ENCODE results near the gene TGFBR1. TPM values are rescaled to one million over a fixed set of nuclear protein-coding genes. Genes with fewer than 3 reads are reported as not detected.

TGFBR1 gene
- total and polyA plus RNA-seq, 2 donors (not counting 1 experiment from before 2014, with no cell fraction given), result 78.5 to 79.1 TPM

- DNase-seq (ENCODE audit: low read depth in 2 of 2), result no peak
Observed at GRCh38 chr9:99072040-99072394, 32.9 kb upstream of the TGFBR1 start.

GRCh38 chr9:99073347-99073746 is 31.6 kb upstream of the TGFBR1 start:
- no peaks in the 10 kb centered on the region for H4K20me1 ChIP-seq (ENCODE audit: control insufficient read depth, extremely low read depth, insufficient read depth, low read length)
- TF ChIP-seq EZH2 (IDR thresholded peaks at IDR 0.05; ENCODE audit: low read length, missing control alignments), result no peak
- TF ChIP-seq, protein P1, sequence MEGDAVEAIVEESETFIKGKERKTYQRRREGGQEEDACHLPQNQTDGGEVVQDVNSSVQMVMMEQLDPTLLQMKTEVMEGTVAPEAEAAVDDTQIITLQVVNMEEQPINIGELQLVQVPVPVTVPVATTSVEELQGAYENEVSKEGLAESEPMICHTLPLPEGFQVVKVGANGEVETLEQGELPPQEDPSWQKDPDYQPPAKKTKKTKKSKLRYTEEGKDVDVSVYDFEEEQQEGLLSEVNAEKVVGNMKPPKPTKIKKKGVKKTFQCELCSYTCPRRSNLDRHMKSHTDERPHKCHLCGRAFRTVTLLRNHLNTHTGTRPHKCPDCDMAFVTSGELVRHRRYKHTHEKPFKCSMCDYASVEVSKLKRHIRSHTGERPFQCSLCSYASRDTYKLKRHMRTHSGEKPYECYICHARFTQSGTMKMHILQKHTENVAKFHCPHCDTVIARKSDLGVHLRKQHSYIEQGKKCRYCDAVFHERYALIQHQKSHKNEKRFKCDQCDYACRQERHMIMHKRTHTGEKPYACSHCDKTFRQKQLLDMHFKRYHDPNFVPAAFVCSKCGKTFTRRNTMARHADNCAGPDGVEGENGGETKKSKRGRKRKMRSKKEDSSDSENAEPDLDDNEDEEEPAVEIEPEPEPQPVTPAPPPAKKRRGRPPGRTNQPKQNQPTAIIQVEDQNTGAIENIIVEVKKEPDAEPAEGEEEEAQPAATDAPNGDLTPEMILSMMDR (conservative IDR thresholded peaks at IDR 0.05 in 1 of 2, IDR thresholded peaks at IDR 0.05 in 1 of 2; ENCODE audit: low read depth in 1 of 2, low read length in 2 of 2), result no peak

More at GRCh38 chr9:99072040-99072394, 32.9 kb upstream of the TGFBR1 start:
- no peaks in the 10 kb centered on the region for H3K27me3 ChIP-seq (ENCODE audit: control insufficient read depth, insufficient read depth, low read length)
- no peak overlapping the region for H3K4me3 ChIP-seq (replicated peaks in 1 of 4; ENCODE audit: control extremely low read depth in 1 of 4, insufficient read depth in 1 of 4, low read depth in 3 of 4, low read length in 4 of 4)
- no peak overlapping the region for H2AFZ ChIP-seq (ENCODE audit: low read length)
- TF ChIP-seq, protein P1 (conservative IDR thresholded peaks at IDR 0.05 in 1 of 2, IDR thresholded peaks at IDR 0.05 in 1 of 2; ENCODE audit: low read depth in 1 of 2, low read length in 2 of 2), result no peak
- TF ChIP-seq EZH2 (IDR thresholded peaks at IDR 0.05; ENCODE audit: low read length, missing control alignments), result no peak
- H4K20me1 ChIP-seq (ENCODE audit: control insufficient read depth, extremely low read depth, insufficient read depth, low read length), result no peaks in the 10 kb centered on the region
- H3K4me2 ChIP-seq (ENCODE audit: extremely low read depth, insufficient read depth, low read length), result no peak overlapping the region
- H3K36me3 ChIP-seq (ENCODE audit: control insufficient read depth, insufficient read depth, low read length), result no peaks in the 10 kb centered on the region
- H3K4me1 ChIP-seq (ENCODE audit: control insufficient read depth, extremely low read depth, insufficient read depth, low read length), result peaks cover 21% of the 10 kb centered on the region
- H3K27ac ChIP-seq (ENCODE audit: insufficient read depth, low read length), result no peak overlapping the region
- H3K9ac ChIP-seq (ENCODE audit: insufficient read depth, low read length), result no peak overlapping the region
- H3K79me2 ChIP-seq (ENCODE audit: control insufficient read depth, insufficient read depth, low read length), result no peaks in the 10 kb centered on the region
- H3K9me3 ChIP-seq (ENCODE audit: control insufficient read depth, insufficient read depth, low read depth, low read length), result no peaks in the 10 kb centered on the region

DNA sequence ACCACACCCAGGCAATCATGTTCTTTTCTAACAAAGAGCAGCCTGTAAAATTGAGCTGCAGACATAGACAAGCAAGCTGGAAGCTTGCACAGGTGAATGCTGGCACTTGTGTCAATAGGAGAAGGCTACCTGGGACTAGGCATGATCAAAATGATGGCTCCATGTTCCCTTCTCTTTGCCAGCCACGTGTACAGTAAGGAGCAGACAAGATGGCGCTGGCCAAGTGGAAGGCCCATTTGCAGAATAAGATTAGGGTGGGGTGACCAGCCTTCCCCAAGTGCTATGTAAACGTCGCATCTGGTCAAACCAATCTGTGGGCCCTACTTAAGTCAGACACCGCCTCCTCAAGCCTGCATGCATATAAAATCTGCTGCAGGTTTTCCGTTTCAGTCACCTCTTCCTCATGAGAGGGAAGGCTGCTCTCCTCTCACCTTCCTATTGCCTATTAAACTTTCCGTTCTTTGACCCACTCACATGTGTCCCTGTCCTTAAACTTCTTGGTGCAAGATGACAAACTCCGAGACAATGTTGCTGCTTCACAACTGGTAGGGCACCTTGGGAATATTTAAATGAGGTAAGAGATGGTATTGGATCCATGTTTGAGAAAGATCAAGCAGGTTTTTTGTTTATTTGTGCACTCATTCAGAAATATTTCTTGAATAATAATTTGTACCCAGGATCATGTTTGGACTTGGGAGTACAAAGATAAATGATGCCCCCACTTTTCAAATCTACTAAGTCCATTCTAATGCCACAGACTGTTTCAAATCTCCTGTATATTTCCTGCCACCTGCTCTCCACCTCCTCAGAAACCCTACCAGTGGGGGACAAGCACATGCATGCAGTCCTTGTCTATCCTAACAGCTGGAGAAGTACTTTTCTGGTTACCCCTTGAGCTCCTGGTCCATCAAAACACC is 30.7 kb upstream of the TGFBR1 start:
- no peak overlapping the region for H3K4me2 ChIP-seq (ENCODE audit: extremely low read depth, insufficient read depth, low read length)
- no peak overlapping the region for H3K27ac ChIP-seq (ENCODE audit: insufficient read depth, low read length)
- H3K9ac ChIP-seq (ENCODE audit: insufficient read depth, low read length), result no peak overlapping the region

More at GRCh38 chr9:99073347-99073746, 31.6 kb upstream of the TGFBR1 start:
- peaks cover 21% of the 10 kb centered on the region for H3K4me1 ChIP-seq (ENCODE audit: control insufficient read depth, extremely low read depth, insufficient read depth, low read length)
- H3K9me3 ChIP-seq (ENCODE audit: control insufficient read depth, insufficient read depth, low read depth, low read length), result no peaks in the 10 kb centered on the region
- no peaks in the 10 kb centered on the region for H3K27me3 ChIP-seq (ENCODE audit: control insufficient read depth, insufficient read depth, low read length)
- DNase-seq (ENCODE audit: low read depth in 2 of 2), result no peak
- H3K4me2 ChIP-seq (ENCODE audit: extremely low read depth, insufficient read depth, low read length), result no peak overlapping the region
- no peaks in the 10 kb centered on the region for H3K36me3 ChIP-seq (ENCODE audit: control insufficient read depth, insufficient read depth, low read length)
- no peaks in the 10 kb centered on the region for H3K79me2 ChIP-seq (ENCODE audit: control insufficient read depth, insufficient read depth, low read length)
- H2AFZ ChIP-seq (ENCODE audit: low read length), result no peak overlapping the region
- H3K27ac ChIP-seq (ENCODE audit: insufficient read depth, low read length), result no peak overlapping the region
- H3K4me3 ChIP-seq (replicated peaks in 1 of 4; ENCODE audit: control extremely low read depth in 1 of 4, insufficient read depth in 1 of 4, low read depth in 3 of 4, low read length in 4 of 4), result no peak overlapping the region
- no peak overlapping the region for H3K9ac ChIP-seq (ENCODE audit: insufficient read depth, low read length)

More for the DNA sequence above, 30.7 kb upstream of the TGFBR1 start:
- no peak overlapping the region for H3K4me3 ChIP-seq (replicated peaks in 1 of 4; ENCODE audit: control extremely low read depth in 1 of 4, insufficient read depth in 1 of 4, low read depth in 3 of 4, low read length in 4 of 4)
- no peaks in the 10 kb centered on the region for H4K20me1 ChIP-seq (ENCODE audit: control insufficient read depth, extremely low read depth, insufficient read depth, low read length)
- no peak overlapping the region for H2AFZ ChIP-seq (ENCODE audit: low read length)
- peaks cover 20% of the 10 kb centered on the region for H3K4me1 ChIP-seq (ENCODE audit: control insufficient read depth, extremely low read depth, insufficient read depth, low read length)
- no peak for DNase-seq (ENCODE audit: low read depth in 2 of 2)
- no peaks in the 10 kb centered on the region for H3K79me2 ChIP-seq (ENCODE audit: control insufficient read depth, insufficient read depth, low read length)
- H3K9me3 ChIP-seq (ENCODE audit: control insufficient read depth, insufficient read depth, low read depth, low read length), result no peaks in the 10 kb centered on the region
- H3K27me3 ChIP-seq (ENCODE audit: control insufficient read depth, insufficient read depth, low read length), result no peaks in the 10 kb centered on the region
- TF ChIP-seq, protein P1 (conservative IDR thresholded peaks at IDR 0.05 in 1 of 2, IDR thresholded peaks at IDR 0.05 in 1 of 2; ENCODE audit: low read depth in 1 of 2, low read length in 2 of 2), result no peak
- no peak for TF ChIP-seq EZH2 (IDR thresholded peaks at IDR 0.05; ENCODE audit: low read length, missing control alignments)
- no peaks in the 10 kb centered on the region for H3K36me3 ChIP-seq (ENCODE audit: control insufficient read depth, insufficient read depth, low read length)
